ENCODE results near the gene TMEM212. TPM values are rescaled to one million over a fixed set of nuclear protein-coding genes. Genes with fewer than 3 reads are reported as not detected.

TMEM212 gene
- total and polyA plus RNA-seq, 9 of the 15 experiments (the other 6 are each of a cell fraction or from before 2014, with no cell fraction given) = not detected

- no peak overlapping the region for H3K4me2 ChIP-seq (ENCODE audit: insufficient read depth, low read length)
- intact Hi-C loops (cut with micrococcal nuclease) (no loop called here), in situ Hi-C loops (cut with MboI) (no loop called here)
- H2AFZ ChIP-seq (ENCODE audit: low read depth, low read length) = no peak overlapping the region
- H3K79me2 ChIP-seq (ENCODE audit: control insufficient read depth, insufficient read depth, low read length) = no peaks in the 10 kb centered on the region
- no peaks in the 10 kb centered on the region for H4K20me1 ChIP-seq (replicated peaks; ENCODE audit: control insufficient read depth, insufficient read depth, low read length)
- H3K9ac ChIP-seq (ENCODE audit: insufficient read depth in 1 of 2, low read depth in 2 of 2, low read length in 2 of 2) = no peak overlapping the region
- 56% methylated on average over 3 of the region's 3 CpGs for WGBS (ENCODE audit: insufficient coverage, low coverage, missing lambda C conversion rate)
- no peaks in the 10 kb centered on the region for H3K9me1 ChIP-seq (ENCODE audit: control insufficient read depth, insufficient read depth, low read length)
- POLR2A ChIA-PET = no interaction called here
- H3K27ac ChIP-seq (ENCODE audit: extremely low read depth, low read depth, low read length) = no peak overlapping the region
- no TSS peak for BruUV-seq (replicated peaks)
- no peaks in the 10 kb centered on the region for H3K27me3 ChIP-seq (ENCODE audit: control insufficient read depth in 2 of 2, insufficient read depth in 2 of 2, low read length in 2 of 2)
- no peak overlapping the region for H3K4me3 ChIP-seq
- H3K4me1 ChIP-seq (replicated peaks in 1 of 2; ENCODE audit: control insufficient read depth in 2 of 2, insufficient read depth in 2 of 2, low read length in 2 of 2) = 0 out of 5 replicates have a peak, but pooled peaks cover 0 to 4% of the 10 kb centered on the region in 2 experiments
- FAIRE-seq = no peak
- no peak for ATAC-seq
- CTCF ChIA-PET (ENCODE audit: low intra/inter-chr PET ratio) = no interaction called here
- no peaks in the 10 kb centered on the region for H3K9me3 ChIP-seq (replicated peaks; ENCODE audit: control insufficient read depth, insufficient read depth, low read depth, low read length)
- TF ChIP-seq CHD1 (IDR thresholded peaks at IDR 0.05; ENCODE audit: low read length) (no peak), BCOR (IDR thresholded peaks at IDR 0.05) (peak; percentile 38; the same call in 1 of the 2 replicates), MXI1 (IDR thresholded peaks at IDR 0.05; ENCODE audit: low read depth, low read length) (no peak), RBM25 (IDR thresholded peaks at IDR 0.05; ENCODE audit: low read depth, low read length, severe bottlenecking) (peak; percentile 68)
- H3K36me3 ChIP-seq (ENCODE audit: control insufficient read depth, insufficient read depth, low read length) = no peaks in the 10 kb centered on the region
- DNase-seq (ENCODE audit: extremely low read depth in 1 of 4, low spot score in 3 of 4) = no peak
These were observed 20.8 kb downstream of the TMEM212 start for GRCh38 chr3:171863920-171864319.

- no peaks in the 10 kb centered on the region for H3K36me3 ChIP-seq (ENCODE audit: control insufficient read depth, insufficient read depth, low read length)
- FAIRE-seq (no peak), ATAC-seq (no peak), DNase-seq (ENCODE audit: extremely low read depth in 1 of 4, low spot score in 3 of 4) (no peak)
- no peak overlapping the region for H2AFZ ChIP-seq (ENCODE audit: low read depth, low read length)
- no peaks in the 10 kb centered on the region for H3K79me2 ChIP-seq (ENCODE audit: control insufficient read depth, insufficient read depth, low read length)
- BruUV-seq (replicated peaks) = no TSS peak
- intact Hi-C loops (cut with micrococcal nuclease) = no loop called here
- H3K9me3 ChIP-seq (replicated peaks; ENCODE audit: control insufficient read depth, insufficient read depth, low read depth, low read length) = no peaks in the 10 kb centered on the region
- no peaks in the 10 kb centered on the region for H3K27me3 ChIP-seq (ENCODE audit: control insufficient read depth in 2 of 2, insufficient read depth in 2 of 2, low read length in 2 of 2)
- no peaks in the 10 kb centered on the region for H3K9me1 ChIP-seq (ENCODE audit: control insufficient read depth, insufficient read depth, low read length)
- H3K27ac ChIP-seq (ENCODE audit: extremely low read depth, low read depth, low read length) = no peak overlapping the region
- in situ Hi-C loops (cut with MboI) = no loop called here
- ChIA-PET POLR2A (interaction anchor here (0.6 kb wide), 2 partner anchors 113 to 175 kb away, joined by 3 to 4 read pairs; no protein-coding TSS in a partner anchor), CTCF (ENCODE audit: low intra/inter-chr PET ratio) (no interaction called here)
- H4K20me1 ChIP-seq (replicated peaks; ENCODE audit: control insufficient read depth, insufficient read depth, low read length) = no peaks in the 10 kb centered on the region
- H3K9ac ChIP-seq (ENCODE audit: insufficient read depth in 1 of 2, low read depth in 2 of 2, low read length in 2 of 2) = no peak overlapping the region
- no peak overlapping the region for H3K4me3 ChIP-seq
- no peak overlapping the region for H3K4me2 ChIP-seq (ENCODE audit: insufficient read depth, low read length)
- 50% methylated on average over 5 of the region's 5 CpGs for WGBS (ENCODE audit: insufficient coverage, low coverage, missing lambda C conversion rate)
- TF ChIP-seq ZNF830 (CRISPR knock-in tag; IDR thresholded peaks at IDR 0.05) = no peak
- no peak for TF ChIP-seq HNRNPLL (IDR thresholded peaks at IDR 0.05; ENCODE audit: low read depth, low read length, poor library complexity, severe bottlenecking)
- TF ChIP-seq, protein P1, sequence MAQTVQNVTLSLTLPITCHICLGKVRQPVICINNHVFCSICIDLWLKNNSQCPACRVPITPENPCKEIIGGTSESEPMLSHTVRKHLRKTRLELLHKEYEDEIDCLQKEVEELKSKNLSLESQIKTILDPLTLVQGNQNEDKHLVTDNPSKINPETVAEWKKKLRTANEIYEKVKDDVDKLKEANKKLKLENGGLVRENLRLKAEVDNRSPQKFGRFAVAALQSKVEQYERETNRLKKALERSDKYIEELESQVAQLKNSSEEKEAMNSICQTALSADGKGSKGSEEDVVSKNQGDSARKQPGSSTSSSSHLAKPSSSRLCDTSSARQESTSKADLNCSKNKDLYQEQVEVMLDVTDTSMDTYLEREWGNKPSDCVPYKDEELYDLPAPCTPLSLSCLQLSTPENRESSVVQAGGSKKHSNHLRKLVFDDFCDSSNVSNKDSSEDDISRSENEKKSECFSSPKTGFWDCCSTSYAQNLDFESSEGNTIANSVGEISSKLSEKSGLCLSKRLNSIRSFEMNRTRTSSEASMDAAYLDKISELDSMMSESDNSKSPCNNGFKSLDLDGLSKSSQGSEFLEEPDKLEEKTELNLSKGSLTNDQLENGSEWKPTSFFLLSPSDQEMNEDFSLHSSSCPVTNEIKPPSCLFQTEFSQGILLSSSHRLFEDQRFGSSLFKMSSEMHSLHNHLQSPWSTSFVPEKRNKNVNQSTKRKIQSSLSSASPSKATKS (CRISPR knock-in tag; IDR thresholded peaks at IDR 0.05) = no peak
- H3K4me1 ChIP-seq (replicated peaks in 1 of 2; ENCODE audit: control insufficient read depth in 2 of 2, insufficient read depth in 2 of 2, low read length in 2 of 2) = 0 out of 5 replicates have a peak, but pooled peaks cover 0 to 4% of the 10 kb centered on the region in 2 experiments
These were observed 22.2 kb downstream of the TMEM212 start for GRCh38 chr3:171865191-171865865.
